GM21529 (cell line): ENCODE results near the gene SETBP1.

ENCODE experiments used
- ATAC-seq: cut with Tn5 transposase; IDR thresholded peaks from one replicate; pipeline ENCODE4 v1.9.1; 2021; ENCODE audit not compliant: unreplicated experiment

SETBP1 gene

DNA sequence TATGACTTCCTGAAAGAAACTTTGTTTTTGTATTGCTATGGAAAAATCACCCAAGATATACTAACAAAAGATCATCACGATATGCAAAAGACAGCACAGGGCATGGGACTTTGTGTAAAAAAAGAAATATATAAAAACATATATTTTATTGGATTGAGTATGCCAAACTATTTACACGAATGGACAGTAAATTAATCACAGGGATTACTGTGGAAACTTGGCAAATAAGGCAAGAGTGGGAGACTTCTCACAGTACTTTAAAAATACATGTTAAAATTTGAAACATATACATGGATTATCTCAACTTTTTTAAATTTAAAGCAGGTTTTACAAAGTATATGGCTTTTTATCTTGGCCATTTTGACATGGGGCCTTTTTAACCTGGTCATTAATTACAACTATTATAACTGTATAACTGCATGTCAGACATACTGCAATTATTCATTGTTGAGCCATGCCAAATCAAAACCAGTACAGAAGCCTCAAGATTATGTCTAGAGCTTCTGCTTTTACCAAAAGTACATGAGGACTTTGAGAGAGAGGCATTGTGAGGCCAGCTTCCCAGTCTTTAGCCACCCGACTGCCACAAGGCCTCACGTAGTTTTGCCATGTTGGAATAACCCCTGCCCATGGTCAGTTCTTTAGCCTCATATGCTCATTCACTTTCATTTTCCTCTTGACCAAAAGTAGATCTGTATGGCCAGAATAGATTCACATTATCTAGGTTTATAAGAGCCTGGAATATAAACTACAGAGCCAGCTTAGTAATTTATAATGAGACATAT, 419.8 kb downstream of the SETBP1 start:
- ATAC-seq: no peak

DNA sequence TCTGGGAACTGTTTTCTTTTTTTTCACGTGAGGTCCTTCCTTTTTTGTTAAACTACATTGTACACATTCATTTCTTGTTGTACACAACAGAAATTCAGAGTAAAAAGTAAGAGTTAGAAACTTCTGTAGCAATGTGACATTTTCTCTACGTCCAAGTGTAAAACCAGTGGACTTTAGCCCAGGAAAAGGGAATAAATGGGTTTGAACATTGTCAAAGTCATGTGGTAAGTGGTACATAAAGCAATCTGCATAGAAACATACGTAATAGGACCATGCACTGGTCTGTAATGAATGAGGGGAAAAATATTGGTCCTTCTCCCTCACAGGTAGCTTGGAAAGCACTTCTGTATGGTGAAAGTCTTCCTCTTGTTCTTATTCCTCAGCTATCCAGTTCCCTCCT, 421.4 kb downstream of the SETBP1 start:
- ATAC-seq: no peak

GRCh38 chr18:45102863-45103262, 422.2 kb downstream of the SETBP1 start:
- ATAC-seq: no peak

- peak; percentile 49 for ATAC-seq
These were observed 422.8 kb downstream of the SETBP1 start for GRCh38 chr18:45103319-45104048.

- peak; percentile 22 for ATAC-seq
These were observed 423.3 kb downstream of the SETBP1 start for GRCh38 chr18:45104049-45104395.

DNA sequence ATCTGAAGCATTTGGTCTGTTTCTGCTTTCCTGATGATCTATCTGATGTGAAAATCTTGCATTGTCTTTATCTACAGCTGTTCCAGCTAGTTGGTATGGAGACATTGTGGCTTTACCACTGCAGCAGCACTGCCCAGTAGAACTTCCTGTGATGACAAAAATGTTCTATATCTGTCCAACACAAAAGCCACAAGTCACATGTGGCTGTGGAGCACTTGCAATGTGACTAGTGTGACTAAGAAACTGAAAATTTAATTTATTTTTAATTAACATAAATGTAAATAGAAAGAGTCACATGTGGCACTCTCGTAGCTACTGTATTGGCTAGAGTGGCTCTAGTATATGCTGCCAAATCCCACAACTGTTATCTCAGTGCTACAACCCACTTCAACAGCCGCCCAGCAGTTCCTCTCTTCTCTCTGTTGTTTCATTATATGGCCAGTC, 425.7 kb downstream of the SETBP1 start:
- peak; percentile 84 for ATAC-seq

DNA sequence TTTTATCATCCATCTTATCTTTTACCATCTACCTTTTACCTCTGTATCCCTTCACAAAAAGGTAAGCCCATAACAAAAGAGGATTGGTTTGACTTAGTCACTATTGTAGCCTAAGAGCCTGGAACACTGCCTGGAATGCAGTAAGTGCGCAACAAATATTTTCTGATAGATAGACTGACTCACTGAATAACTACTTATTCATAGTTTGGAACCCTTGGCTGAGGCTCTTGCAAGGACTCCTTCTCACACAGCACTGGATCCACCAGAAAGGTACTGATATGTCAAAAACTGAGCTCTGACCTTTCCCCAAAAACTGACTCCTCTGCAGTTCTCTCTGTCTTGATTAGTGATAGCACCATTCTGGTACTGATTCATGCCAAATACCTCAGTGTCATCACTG, 426.7 kb downstream of the SETBP1 start:
- no peak for ATAC-seq

DNA sequence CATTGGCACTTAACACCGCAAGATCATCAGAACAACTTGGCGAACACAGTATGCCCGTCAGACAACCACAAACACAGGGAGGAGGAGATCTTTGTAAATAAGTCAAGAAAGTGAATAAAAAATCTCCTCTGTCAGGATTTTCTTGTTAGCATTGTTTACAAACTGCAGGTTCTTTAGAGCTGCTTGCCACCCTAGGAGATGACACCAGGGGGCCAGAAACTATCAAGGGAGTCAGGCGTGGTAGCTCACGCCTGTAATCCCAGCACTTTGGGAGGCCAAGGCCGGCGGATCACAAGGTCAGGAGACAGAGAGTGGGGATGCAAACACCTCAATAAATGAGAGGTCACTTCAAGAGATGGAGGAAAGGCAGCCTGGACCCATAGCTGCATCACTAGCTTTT, 428.1 kb downstream of the SETBP1 start:
- ATAC-seq: no peak

GRCh38 chr18:45109271-45109670, 428.6 kb downstream of the SETBP1 start:
- ATAC-seq: no peak

DNA sequence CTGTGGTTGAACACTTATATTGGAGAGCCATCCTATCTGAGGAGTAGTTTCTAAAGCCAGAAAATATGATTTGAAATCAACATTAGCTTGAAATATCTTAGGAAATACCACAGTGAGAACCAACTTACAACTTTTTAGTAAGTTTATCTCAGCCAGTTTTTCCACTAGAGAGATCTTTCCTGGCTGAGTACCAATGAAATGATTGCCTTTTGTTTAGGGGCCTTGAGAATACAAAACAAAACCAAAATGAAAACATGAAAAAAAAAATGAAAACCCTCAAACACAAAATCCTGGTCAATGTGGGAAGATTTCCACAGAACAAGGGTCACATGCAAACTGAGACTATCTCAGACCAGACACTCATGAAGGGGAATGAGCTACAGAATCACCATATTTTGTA, 429.0 kb downstream of the SETBP1 start:
- ATAC-seq: no peak

DNA sequence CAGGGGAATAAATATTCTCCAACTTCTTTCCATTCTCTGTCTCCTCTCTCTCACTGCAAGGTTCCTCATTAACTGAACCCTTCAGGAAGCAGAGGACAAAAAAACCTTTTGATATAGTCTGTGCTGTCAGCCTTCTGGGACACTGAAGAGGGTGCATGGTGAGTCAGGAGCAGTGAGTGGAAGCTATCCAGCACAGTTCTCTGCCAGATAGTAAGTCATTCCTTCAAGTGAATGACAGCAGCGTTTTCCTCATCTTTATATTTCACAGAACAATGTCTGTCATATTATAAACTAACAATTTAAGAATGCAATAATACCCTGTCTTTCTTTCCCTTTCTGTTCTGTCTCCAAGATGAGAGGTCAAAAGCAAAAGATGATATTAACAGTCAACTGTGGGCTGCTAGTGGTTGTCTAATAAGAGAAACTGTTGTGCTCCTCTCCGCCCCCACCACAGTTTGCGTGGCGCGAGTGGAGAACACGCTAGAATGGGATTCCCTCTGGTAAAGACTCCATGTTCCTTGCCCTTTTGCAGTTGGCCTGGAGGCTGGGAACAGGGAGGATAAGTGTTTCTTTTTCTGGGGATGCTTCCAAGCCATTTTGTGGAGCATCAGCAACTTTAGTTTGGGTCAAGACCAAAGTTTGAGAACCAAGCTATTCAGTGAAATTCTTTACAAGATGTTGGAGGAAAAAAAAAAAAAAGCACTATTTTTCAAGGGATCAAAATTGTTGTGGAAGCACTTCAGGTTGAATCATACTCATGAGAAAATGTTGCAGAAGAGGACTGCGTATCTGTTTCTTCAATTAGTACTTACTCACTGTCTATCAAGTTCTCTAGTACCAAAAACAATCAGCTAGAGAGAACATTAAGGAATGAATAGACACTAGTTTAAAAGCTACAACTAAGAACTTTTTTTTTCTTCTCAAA, 430.2 kb downstream of the SETBP1 start:
- ATAC-seq: no peak

- ATAC-seq: no peak
These were observed 430.8 kb downstream of the SETBP1 start for GRCh38 chr18:45111502-45111848.

DNA sequence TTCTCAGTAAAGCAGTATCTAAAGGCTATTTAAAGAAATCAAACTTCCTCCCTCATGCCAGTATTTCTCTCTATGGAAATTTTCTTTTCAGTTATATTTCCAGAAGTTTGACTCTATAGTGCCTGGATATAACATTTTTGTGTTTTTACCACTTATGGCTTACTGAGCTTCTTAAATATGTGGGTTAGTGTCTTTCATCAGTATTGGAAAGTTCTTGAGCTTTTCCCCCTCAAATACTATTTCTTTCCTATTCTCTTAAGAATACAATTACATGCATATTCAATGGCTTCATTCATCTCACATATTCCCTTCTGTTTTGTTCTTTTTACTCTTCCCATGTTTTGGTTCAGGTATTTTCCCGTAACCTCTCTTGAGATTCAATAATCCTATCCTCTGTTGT, 432.0 kb downstream of the SETBP1 start:
- no peak for ATAC-seq

DNA sequence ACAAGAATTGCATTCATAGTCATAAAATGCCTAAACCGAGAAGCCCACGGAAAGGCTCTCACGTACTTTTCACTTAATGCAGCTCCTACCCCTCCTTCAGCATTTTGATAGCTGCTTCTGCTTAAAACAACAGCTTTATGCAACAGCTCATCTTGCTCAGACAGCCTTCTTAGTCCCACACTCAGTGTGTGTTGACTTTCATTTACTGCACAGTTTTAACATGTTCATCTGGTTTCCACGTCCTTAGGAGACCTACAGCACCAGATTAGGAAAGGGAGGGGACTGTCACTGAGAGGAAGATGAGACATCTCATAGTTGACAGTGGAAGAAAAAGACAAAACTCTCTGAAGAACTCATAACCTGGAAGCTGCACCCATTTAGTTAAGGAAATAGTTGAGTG, 435.4 kb downstream of the SETBP1 start:
- no peak for ATAC-seq
